Hippocampal formation (tissue), 2 donors: Measurements from ENCODE around the gene PTPRD.
"Not testable (repeated sequence)": the region's sequence is repeated elsewhere in the genome, so short reads cannot be mapped to it uniquely, and the experiment has no call there.

Experiments used
- DNase-seq, 2 donors: peaks; one replicate each; lab custom pipeline; 2025; lab: John Stamatoyannopoulos, UW

Gene PTPRD

DNA sequence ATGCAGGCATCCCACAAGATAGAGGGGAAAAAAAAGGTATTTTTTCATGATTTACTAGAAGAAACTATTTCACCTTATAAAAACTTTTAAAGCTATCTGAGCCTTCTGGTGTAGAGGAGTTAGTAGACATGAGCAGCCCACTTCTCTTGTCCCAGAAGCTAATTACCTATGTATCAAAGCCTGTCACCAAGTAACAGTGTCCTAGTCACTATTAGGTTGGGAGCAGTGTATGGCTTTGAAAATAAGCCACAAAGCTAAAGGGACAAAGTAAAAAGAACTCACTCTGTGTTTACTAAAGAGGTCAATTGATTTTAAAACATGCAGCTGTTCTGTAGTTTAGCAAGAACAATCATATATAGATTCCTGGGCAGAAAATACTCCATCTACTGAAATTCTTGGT lies 1286.1 kb downstream of the PTPRD start:
- no peak for DNase-seq

DNA sequence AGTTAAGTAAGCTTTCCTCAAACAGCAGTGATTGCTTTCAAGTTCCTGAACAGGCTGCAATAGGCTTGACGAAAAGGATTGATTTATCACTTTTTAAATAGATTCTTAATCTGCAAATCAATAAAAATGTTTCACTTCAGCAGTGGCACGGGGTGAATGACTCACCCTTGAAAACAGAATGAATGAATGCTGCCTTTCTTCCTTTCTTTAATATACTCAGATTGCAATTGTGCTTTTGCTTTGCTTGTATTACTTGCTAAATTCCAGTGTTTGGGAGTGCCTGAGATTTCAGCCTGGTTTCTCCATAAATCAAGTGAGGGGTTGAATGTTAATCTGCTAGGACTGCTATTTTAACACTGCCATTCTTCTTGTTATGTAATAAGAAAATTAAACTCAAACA lies 1293.8 kb downstream of the PTPRD start:
- no peak for DNase-seq

DNA sequence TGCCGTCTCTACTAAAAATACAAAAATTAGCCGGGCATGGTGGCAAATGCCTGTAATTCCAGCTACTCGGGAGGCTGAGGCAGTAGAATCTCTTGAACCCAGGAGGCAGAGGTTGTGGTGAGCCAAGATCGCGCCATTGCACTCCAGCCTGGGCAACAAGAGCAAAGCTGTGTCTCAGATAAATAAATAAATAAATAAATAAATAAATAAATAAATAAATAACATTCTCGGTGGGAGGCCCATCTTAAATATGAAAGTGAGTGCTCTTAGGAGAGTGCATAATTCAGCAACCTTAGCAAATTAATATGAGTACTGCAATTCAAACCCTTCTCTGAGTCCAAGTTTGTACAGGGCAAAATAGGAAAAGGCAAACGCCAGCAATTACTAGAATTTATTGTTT lies 1302.1 kb downstream of the PTPRD start:
- DNase-seq, result not testable (repeated sequence)

GRCh38 chr9:9305600-9305999 lies 1307.2 kb downstream of the PTPRD start:
- no peak for DNase-seq

DNA sequence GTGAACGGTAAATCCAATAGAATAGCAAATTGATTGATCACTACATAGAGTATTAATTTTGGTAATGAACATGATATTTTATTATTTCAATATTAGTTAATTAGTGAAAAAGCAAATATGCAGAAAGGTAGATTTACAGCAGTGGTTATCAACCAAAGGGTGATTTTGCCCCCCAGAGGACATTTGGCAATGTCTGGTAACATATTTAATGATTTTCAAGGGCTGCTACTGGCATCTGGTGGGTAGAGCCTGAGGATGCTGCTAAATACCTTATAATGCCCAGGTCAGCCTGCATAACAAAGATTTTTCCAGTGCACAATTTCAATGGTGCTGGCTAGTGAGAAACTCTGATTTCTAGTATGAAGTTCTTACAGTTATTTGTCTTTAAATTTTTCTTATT lies 1313.7 kb downstream of the PTPRD start:
- DNase-seq, result no peak

- no peak for DNase-seq
Observed at GRCh38 chr9:9286001-9286400, 1326.8 kb downstream of the PTPRD start.

DNA sequence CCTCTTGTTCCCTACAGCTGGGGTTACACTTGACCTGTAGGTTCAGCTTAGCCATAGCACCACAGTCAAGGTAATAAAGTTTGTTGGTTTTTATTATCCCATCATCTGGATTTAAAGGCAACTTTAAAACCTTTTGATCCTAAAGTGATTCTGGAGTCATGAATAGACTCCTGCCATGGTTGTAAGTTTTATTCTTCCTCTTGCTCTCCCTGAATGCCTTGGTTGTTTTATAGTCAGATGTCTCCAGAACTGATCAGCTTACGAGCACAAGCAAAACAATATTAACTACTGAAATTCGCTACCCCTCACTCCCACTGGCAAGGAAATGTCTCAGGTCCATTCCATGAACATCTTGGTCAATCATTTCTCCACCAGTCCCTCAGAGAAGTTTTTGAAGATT lies 1328.6 kb downstream of the PTPRD start:
- DNase-seq, result no peak

- DNase-seq, result no peak
Observed at GRCh38 chr9:9283159-9283986, 1329.4 kb downstream of the PTPRD start.

GRCh38 chr9:9275601-9276000 lies 1337.2 kb downstream of the PTPRD start:
- DNase-seq, result no peak

DNA sequence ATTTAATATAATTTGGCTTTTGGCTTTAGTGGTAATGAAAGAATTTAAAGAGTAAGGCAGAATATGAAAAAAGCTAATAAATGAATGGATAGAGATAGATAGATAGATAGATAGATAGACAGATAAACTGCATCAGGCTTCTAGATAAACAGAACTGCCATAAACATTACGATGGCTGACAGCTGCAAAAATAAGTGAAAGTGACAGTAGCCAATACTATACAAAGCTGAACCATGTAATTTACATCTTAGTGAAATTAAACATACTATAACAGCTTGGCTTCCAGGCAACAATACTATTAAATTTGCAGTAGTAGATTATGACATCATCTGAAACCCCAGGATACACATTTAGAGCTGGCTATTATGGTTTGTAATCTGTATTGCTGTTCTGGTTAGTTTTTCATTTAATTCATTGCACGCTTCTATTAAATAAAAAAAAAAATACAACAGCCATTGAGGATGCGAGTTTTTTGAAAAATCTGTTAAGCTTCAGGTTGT lies 1354.8 kb downstream of the PTPRD start:
- no peak for DNase-seq

DNA sequence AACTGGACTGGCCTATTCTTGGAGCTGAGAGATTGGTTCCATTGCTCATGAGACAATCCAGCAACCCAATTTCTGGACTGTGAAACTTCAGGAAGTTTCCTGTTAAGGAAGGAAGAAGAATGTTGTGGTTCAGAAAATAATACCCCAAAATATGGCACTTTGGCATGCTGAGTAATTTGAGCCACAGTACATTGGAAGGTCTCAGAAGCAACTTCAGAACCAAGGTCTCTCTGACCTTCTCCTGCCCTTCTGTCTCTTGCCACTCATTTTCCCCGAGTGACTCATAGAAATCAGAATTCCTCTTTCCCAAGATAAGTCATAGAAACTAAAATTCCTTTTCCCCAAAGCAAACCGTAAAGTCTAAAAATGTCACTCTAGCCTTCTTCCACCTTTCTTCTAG lies 1366.1 kb downstream of the PTPRD start:
- DNase-seq, result no peak

DNA sequence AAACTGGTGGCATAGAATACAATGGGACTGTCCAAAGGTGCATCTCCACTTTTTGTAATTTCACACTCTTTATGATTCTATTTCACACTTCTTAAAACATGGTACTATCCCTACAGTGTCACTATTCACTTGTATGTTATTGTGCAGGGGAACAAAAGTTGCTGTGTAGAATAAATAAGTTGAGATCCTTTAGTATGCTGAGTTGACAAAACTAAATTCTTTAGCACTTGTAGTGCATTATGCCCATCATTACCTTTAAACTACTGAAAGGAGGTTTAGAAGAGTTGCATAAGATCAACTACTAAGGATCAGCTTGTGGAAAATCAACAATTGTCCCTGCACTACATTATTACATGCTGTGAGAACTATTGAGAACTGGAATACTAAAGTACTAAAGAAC lies 1380.9 kb downstream of the PTPRD start:
- no peak for DNase-seq

GRCh38 chr9:9229269-9229668 lies 1383.5 kb downstream of the PTPRD start:
- DNase-seq, result no peak

- no peak for DNase-seq
Observed at GRCh38 chr9:9223175-9223574, 1389.6 kb downstream of the PTPRD start.

DNA sequence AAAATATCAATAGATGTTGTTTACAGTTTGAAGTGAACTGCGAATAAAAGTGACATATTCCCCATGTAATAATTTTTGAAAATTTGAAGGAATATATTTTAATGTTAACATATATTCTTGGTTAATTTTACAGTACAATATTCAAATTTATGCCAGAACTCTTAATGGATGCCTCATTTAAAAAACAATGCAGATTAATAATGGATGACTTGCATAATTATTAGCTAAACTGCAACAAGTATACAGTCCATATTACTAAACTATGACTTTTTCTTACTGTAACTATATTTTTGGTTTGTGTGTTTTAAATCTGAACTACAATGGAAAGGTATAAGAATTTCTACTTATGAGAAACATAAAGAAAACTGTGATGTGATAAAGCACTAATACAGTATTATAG lies 1390.1 kb downstream of the PTPRD start:
- no peak for DNase-seq

DNA sequence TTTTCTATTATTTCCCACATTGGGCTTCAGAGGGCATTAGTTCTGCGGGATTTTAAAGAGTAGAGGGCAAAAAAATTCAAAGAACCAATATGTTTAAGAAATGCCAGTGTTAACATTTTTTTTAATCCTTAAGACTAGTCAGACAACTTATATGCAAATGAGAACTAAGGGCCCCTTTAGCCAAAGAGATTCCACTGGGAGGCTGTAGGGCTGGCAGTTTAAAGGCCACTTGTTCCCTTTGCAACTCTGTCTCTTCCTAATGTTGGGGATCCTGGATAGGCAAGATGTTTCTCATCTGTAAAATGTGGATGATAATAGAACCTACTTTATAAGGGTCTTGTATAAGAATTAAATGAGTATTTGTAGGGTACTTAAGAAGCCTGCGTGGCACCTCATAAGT lies 1395.9 kb downstream of the PTPRD start:
- no peak for DNase-seq

DNA sequence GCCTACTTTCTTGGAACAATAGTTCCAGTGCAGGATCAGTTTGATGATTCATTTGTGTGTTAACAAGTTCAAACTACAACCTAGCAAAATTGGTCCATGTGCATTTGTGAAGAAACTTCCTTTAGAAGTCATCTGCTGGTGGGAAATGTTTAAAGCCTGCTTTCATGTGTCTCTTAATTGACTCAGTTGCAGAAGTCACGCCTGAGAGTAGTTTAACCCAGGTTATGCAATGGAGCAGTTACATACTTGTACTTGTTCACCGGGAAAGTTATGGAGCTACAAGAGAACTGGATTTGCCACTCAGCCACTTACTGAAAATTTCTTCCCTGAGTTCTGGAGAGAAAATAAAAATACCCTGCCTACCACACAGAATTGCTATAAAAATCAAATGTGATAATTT lies 1397.8 kb downstream of the PTPRD start:
- DNase-seq, result no peak

- no peak for DNase-seq
Observed at GRCh38 chr9:9214066-9214465, 1398.7 kb downstream of the PTPRD start.

GRCh38 chr9:9212963-9213362 lies 1399.8 kb downstream of the PTPRD start:
- DNase-seq, result no peak

DNA sequence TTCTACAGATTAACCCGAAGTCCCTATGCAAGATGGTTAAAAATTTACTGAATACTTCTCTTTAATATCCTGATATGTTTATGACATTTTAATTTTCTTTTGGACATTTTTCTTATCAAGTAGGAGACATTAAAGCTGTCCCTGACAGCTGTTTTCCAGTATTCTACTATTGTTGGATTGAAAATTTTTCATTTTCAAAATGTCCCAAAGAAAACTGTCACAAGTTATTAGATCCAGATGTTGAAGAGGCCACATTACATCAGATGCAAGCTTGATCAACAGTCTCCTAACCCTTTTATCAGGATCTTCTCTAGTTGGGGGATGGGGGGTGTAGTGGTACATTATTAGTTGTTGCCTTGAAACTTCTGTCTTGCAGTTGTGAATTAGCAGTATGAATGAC lies 1410.5 kb downstream of the PTPRD start:
- no peak for DNase-seq

DNA sequence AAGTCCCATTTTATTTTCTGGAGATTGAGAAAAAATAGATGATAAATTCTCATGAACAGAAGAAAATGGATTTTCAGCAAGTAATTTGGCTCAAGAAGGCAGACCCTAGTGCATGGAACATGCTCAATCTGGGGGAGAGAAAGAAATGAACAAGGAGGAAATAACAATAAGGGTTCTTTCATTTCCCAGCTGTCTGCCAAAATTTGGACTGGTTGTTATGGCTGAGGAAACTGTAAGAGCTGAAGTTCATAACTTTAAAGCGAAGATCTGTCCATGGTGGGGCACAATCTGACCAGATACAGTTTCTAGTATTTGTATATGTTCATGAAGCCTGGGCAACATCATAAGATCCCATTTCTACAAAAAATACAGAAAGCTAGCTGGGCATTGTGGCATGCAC lies 1426.7 kb downstream of the PTPRD start:
- no peak for DNase-seq

DNA sequence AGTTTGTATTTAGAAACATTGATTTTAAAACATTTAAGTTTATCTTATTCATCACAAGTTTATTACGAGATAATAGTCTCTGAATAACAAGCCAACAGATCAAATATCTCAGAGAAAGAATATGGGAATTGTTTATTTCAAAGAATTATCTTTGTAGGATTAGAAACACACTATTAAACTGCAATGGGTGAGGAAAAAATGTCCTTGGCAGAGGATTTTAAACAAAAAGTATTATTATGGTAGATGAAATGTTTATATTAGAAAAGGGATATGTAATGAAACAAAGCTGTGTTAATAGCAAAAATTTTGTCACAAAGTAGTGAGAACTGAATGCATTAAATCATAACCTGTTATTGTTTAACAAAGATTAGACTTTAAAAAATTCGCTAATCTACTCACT lies 1430.4 kb downstream of the PTPRD start:
- DNase-seq, result no peak

DNA sequence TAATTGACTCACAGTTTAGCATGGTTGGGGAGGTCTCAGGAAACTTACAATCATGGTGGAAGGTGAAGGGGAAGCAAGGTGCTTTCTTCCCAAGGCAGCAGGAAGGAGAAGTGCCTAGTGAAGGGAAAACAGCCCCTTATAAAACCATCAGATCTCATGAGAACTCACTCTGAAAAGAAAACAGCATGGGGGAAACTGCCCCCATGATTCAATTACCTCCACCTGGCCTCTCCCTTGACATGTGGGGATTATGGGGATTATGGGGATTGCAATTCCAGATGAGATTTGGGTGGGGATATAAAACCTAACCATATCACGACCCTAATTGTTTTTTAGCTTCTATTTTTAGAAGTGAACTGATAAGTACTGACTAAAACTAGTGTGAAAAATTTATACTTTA lies 1435.7 kb downstream of the PTPRD start:
- no peak for DNase-seq

DNA sequence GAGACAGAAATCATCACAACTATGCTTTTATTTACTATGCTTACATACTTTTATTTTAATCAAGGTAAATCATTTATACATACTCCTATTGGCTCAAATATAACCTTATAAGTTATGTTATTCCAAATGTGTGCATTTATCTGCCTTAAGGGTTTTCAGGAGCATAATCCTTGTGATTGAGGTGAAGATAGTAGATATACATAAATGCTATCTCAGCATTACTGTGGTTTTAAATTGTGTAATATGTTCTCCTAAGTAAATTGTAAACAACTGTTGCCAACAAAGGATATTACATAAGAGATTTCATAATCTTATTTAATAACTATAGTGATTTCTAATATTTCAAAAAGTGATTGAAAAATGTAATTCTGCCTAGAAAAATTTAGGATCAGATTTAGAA lies 1438.4 kb downstream of the PTPRD start:
- no peak for DNase-seq
